ENCODE results near the gene DENND6B. TPM values are rescaled to one million over a fixed set of nuclear protein-coding genes. Genes with fewer than 3 reads are reported as not detected.
A peak's percentile ranks its signal among the peaks of the same experiment; 100 is the strongest.

DENND6B gene
- total and polyA plus RNA-seq, 3 experiments from 2014 or later, result 0.67 to 4.3 (median 3.9) TPM

DNA sequence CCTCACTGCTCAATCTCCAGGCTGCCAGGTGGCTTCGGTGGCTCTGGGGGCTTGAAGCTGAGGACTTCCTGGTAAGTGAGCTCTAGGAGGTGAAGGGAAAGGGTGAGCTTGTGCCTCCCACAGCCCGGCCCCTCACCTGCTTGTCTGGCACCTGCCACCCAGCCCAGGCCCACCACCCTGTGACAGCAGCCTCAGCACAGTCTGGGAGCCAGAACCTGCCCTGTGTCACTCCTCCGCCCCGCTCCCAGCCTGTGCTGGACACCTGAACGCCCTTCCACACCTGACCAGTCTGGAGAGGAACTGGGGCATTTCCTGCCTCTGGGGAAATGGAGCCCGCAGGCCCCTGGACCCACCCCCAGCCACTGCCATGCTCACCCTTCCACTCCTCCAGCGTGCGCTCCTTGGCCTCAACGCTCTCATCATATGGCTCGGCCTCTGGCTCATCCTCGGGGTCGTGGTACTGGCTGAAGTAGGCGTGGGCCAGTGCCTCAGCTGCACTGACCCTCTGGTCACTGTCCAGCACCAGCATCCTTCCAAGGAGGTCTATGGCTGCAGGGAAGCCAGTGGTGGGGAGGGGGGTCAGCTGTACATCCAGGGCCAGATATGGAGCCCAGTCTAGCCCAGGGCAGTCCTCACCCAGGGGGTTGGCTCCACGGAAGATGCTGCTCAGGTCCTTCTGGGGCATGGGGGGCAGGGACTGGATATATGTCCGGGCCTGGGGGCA is 61.7 kb downstream of the DENND6B start:
- POLR2A ChIA-PET, result no interaction called here
- Histone ChIP-seq H3K4me1 (ENCODE audit: insufficient read depth, low read length) (peaks cover 6% of the 10 kb centered on the region), H3K27ac (ENCODE audit: low read depth, low read length) (no peak overlapping the region), H3K27me3 (ENCODE audit: insufficient read depth, low read length, poor library complexity, severe bottlenecking) (peaks cover 13% of the 10 kb centered on the region), H3K36me3 (ENCODE audit: insufficient read depth, low read length) (no peaks in the 10 kb centered on the region), H3K9me3 (ENCODE audit: low read length) (no peaks in the 10 kb centered on the region), H3K4me3 (ENCODE audit: low read length) (no peak overlapping the region)
- H3K27me3 Mint-ChIP-seq, result peaks cover 11 to 15% of the 10 kb centered on the region in 2 donors
- no peaks in the 10 kb centered on the region for H3K36me3 Mint-ChIP-seq
- no peak for DNase-seq
- H3K9me3 Mint-ChIP-seq, result no peaks in the 10 kb centered on the region
- H3K4me1 Mint-ChIP-seq, result peaks cover 3 to 26% (median 9%) of the 10 kb centered on the region in 3 donors
- H3K4me3 Mint-ChIP-seq, result no peak overlapping the region
- CTCF ChIA-PET, result no interaction called here
- no peak overlapping the region for H3K27ac Mint-ChIP-seq

DNA sequence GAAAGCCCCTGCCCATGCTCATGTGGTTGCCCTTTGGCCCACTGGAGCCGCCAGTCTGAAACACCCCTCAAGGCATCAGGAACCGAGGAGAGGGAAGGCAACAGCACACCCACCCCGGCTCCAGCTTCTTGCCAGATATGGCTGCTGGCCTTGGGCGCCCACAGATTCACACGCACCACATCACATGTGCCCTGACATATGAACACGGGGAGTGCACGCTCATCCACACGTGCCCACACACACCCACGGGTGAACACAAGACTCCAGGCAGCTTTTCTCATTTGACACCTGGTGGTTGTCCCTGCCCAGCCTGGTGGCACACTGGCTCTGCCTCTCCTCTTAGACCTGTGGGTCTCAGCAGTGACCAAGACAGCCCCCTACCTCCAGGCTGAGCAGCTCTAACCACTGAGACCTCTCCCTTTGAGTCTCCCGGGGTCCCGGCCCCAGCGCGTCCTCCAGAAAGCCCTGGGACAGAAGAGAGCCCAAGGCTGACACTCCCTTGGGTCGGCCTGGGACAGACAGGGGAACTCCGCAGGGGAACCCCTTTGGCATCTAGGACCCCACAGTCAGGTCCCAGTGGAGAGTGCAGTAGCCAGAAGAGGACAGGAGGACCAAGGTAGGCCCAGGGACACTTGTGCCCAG is 62.6 kb downstream of the DENND6B start:
- H3K9me3 Mint-ChIP-seq, result no peaks in the 10 kb centered on the region
- peak overlapping the region in 1 of 7 donors; percentile 23 for H3K4me3 Mint-ChIP-seq
- peaks cover 13% of the 10 kb centered on the region for H3K27me3 ChIP-seq (ENCODE audit: insufficient read depth, low read length, poor library complexity, severe bottlenecking)
- peaks cover 3 to 23% (median 8%) of the 10 kb centered on the region in 3 donors for H3K4me1 Mint-ChIP-seq
- H3K4me3 ChIP-seq (ENCODE audit: low read length), result no peak overlapping the region
- no peak overlapping the region for H3K27ac Mint-ChIP-seq
- H3K27me3 Mint-ChIP-seq, result peaks cover 12 to 16% of the 10 kb centered on the region in 2 donors
- H3K9me3 ChIP-seq (ENCODE audit: low read length), result no peaks in the 10 kb centered on the region
- no peaks in the 10 kb centered on the region for H3K4me1 ChIP-seq (ENCODE audit: insufficient read depth, low read length)
- ChIA-PET CTCF (interaction anchor here (1.5 kb wide), 1 partner anchor 234 kb away, joined by 4 read pairs; no protein-coding TSS in a partner anchor), POLR2A (no interaction called here)
- no peak overlapping the region for H3K27ac ChIP-seq (ENCODE audit: low read depth, low read length)
- no peaks in the 10 kb centered on the region for H3K36me3 Mint-ChIP-seq
- no peak for DNase-seq
- no peaks in the 10 kb centered on the region for H3K36me3 ChIP-seq (ENCODE audit: insufficient read depth, low read length)

DNA sequence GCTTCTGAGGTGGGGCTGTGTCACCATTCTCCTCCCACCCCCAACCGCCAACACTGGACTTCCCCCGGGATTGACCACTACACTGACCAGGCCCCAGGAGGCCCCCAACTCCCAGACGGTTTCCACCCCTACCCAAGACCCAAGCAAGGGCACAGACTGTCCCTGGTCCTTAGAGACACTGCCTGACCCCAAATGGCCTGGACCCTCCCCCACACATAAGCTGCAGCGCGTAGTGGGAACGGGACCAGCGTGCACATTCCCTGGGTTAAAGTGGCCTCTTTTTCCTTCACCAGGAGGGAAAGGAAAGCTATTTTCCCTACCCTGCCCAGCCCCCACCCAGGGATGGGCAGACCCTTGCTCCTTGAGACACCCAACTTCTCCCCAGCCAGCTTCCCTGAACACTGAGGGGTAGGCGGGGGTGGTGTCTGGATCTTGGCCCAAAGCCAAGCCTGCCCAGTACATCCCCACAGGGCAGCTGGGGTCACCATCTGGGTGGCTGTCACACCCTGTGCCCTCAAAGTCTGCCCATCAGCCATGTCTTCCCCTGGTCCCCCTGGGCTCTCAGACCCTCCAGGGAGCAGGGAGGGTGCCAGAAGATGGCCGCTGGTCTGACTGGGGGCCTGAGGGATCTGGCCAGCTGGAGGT is 63.7 kb downstream of the DENND6B start:
- POLR2A ChIA-PET, result no interaction called here
- H3K4me3 Mint-ChIP-seq, result no peak overlapping the region
- Histone ChIP-seq H3K36me3 (ENCODE audit: insufficient read depth, low read length) (no peaks in the 10 kb centered on the region), H3K27ac (ENCODE audit: low read depth, low read length) (peak overlapping the region; percentile 16), H3K4me1 (ENCODE audit: insufficient read depth, low read length) (no peaks in the 10 kb centered on the region), H3K27me3 (ENCODE audit: insufficient read depth, low read length, poor library complexity, severe bottlenecking) (peaks cover 13% of the 10 kb centered on the region), H3K9me3 (ENCODE audit: low read length) (no peaks in the 10 kb centered on the region), H3K4me3 (ENCODE audit: low read length) (no peak overlapping the region)
- H3K27ac Mint-ChIP-seq, result no peak overlapping the region
- H3K36me3 Mint-ChIP-seq, result no peaks in the 10 kb centered on the region
- H3K27me3 Mint-ChIP-seq, result peaks cover 11 to 22% of the 10 kb centered on the region in 2 donors
- DNase-seq, result no peak
- CTCF ChIA-PET, result interaction anchor here (0.8 to 2.3 kb wide), 4 partner anchors 12 to 235 kb away, joined by 3 to 7 read pairs (median 4); partner anchors contain the start of genes DENND6B and HDAC10
- no peaks in the 10 kb centered on the region for H3K9me3 Mint-ChIP-seq
- H3K4me1 Mint-ChIP-seq, result peaks cover 0 to 17% (median 6%) of the 10 kb centered on the region in 3 donors

DNA sequence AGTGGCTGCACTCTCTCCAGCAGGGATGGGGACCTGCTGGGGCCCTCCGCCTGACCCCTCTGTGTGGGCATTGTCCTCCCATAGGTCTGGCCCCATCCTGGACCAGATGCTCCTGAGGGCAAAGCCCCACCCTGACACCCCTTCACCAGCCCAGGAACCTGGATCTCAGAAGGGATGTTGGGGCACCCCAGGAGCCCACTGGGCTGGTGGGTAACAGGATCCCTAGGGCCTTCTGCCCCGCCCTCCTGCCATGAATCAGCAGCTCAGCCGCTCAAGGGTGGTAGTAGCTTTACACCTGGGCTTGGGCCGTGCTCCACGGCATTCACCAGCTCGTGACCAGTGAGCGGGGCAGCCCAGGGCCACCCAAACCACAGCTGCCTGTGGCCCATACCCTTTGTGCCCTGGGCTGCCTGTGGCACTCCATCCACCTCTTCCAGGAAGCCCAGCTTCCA is 64.3 kb downstream of the DENND6B start:
- H3K9me3 Mint-ChIP-seq, result no peaks in the 10 kb centered on the region
- H3K27ac Mint-ChIP-seq, result peak overlapping the region in 1 of 8 donors; percentile 47
- no peak for DNase-seq
- no peaks in the 10 kb centered on the region for H3K4me1 ChIP-seq (ENCODE audit: insufficient read depth, low read length)
- peak overlapping the region in 5 of 7 donors; percentile 26 to 75 (median 65) for H3K4me3 Mint-ChIP-seq
- ChIA-PET CTCF (interaction anchor here (0.9 to 2.3 kb wide), 3 partner anchors 63 to 236 kb away, joined by 3 to 7 read pairs (median 4); partner anchors contain the start of gene DENND6B), POLR2A (no interaction called here)
- peak overlapping the region; percentile 16 for H3K27ac ChIP-seq (ENCODE audit: low read depth, low read length)
- peaks cover 11 to 23% of the 10 kb centered on the region in 2 donors for H3K27me3 Mint-ChIP-seq
- peaks cover 13% of the 10 kb centered on the region for H3K27me3 ChIP-seq (ENCODE audit: insufficient read depth, low read length, poor library complexity, severe bottlenecking)
- H3K4me1 Mint-ChIP-seq, result peaks cover 0 to 16% (median 6%) of the 10 kb centered on the region in 3 donors
- no peak overlapping the region for H3K4me3 ChIP-seq (ENCODE audit: low read length)
- H3K36me3 Mint-ChIP-seq, result no peaks in the 10 kb centered on the region
- no peaks in the 10 kb centered on the region for H3K36me3 ChIP-seq (ENCODE audit: insufficient read depth, low read length)
- no peaks in the 10 kb centered on the region for H3K9me3 ChIP-seq (ENCODE audit: low read length)

DNA sequence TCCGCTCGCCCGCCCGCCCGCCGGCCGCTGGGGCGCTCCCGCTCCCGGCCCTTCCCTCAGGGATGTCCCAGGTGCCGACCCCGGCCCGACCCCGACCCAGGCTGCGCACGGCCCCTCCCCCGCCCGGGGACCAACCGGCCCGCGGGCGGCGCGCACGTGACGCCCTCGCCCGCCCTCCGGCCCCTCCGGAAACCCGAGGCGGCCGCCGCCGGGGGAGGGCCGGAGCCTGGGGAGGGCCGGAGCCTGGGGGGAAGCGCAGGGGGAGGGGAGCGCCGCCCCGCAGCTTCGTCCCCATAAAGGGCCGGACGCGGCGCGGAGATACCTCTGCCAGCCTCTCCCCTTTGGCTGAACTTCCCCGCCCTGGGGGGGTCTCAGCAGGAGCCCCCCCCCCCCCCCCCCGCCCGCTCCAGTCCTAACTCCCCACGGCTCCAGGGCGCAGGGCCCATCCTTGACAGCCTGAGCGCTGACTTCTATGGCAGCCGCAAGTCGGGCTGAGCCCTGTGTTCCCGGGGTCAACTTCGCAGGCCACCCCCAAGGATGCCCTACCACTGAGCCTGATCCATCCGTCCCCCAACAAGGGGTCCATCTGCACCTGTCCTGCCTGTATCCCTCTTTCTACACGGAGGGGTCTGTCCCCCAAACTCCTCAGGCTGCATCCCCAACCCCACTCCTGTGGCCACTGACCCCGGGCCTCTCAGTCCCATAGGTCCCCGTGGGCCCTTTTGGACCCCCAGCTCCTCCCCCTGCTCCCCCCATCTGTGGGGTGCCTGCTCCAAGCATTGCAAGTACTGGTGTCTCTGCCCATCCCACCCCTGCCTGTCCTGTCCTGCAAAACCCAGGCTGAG is 65.0 kb downstream of the DENND6B start, which contains the start of gene MAPK12:
MAPK12 (minus strand) TSS at position 69 of the 845 bp plus-strand sequence. CDS start 174 bp downstream, outside the sequence.
- CTCF ChIA-PET, result interaction anchor here (2.3 kb wide), 1 partner anchor 63 kb away, joined by 7 read pairs; no protein-coding TSS in a partner anchor
- no peak for DNase-seq
- H3K36me3 ChIP-seq (ENCODE audit: insufficient read depth, low read length), result no peaks in the 10 kb centered on the region
- H3K4me3 ChIP-seq (ENCODE audit: low read length), result no peak within 1 kb of the TSS
- POLR2A ChIA-PET, result interaction anchor here (1.6 kb wide), 1 partner anchor 44 kb away, joined by 3 read pairs; no protein-coding TSS in a partner anchor
- H3K27me3 ChIP-seq (ENCODE audit: insufficient read depth, low read length, poor library complexity, severe bottlenecking), result peaks cover 13% of the 10 kb centered on the region
- H3K27ac ChIP-seq (ENCODE audit: low read depth, low read length), result peak within 1 kb of the TSS; percentile 16
- H3K9me3 ChIP-seq (ENCODE audit: low read length), result no peaks in the 10 kb centered on the region
- H3K27me3 Mint-ChIP-seq, result peaks cover 11 to 26% of the 10 kb centered on the region in 2 donors
- peak within 1 kb of the TSS in 2 of 8 donors; percentile 47 to 89 for H3K27ac Mint-ChIP-seq
- peak within 1 kb of the TSS in 6 of 7 donors; percentile 15 to 75 (median 60) for H3K4me3 Mint-ChIP-seq
- no peaks in the 10 kb centered on the region for H3K36me3 Mint-ChIP-seq
- no peaks in the 10 kb centered on the region for H3K9me3 Mint-ChIP-seq
- H3K4me1 ChIP-seq (ENCODE audit: insufficient read depth, low read length), result no peaks in the 10 kb centered on the region
- H3K4me1 Mint-ChIP-seq, result peaks cover 0 to 16% (median 6%) of the 10 kb centered on the region in 3 donors

- ChIA-PET POLR2A (interaction anchor here (1.6 kb wide), 1 partner anchor 45 kb away, joined by 3 read pairs; no protein-coding TSS in a partner anchor), CTCF (interaction anchor here (0.6 to 2.3 kb wide), 2 partner anchors 9 to 64 kb away, joined by 3 to 7 read pairs; no protein-coding TSS in a partner anchor)
- Mint-ChIP-seq H3K36me3 (no peaks in the 10 kb centered on the region), H3K27ac (no peak overlapping the region), H3K4me1 (peaks cover 0 to 16% (median 6%) of the 10 kb centered on the region in 3 donors), H3K4me3 (peak overlapping the region in 1 of 7 donors; percentile 36), H3K27me3 (peaks cover 11 to 26% of the 10 kb centered on the region in 2 donors), H3K9me3 (no peaks in the 10 kb centered on the region)
- Histone ChIP-seq H3K4me3 (ENCODE audit: low read length) (no peak overlapping the region), H3K4me1 (ENCODE audit: insufficient read depth, low read length) (no peaks in the 10 kb centered on the region), H3K27me3 (ENCODE audit: insufficient read depth, low read length, poor library complexity, severe bottlenecking) (peaks cover 13% of the 10 kb centered on the region), H3K9me3 (ENCODE audit: low read length) (no peaks in the 10 kb centered on the region), H3K36me3 (ENCODE audit: insufficient read depth, low read length) (no peaks in the 10 kb centered on the region), H3K27ac (ENCODE audit: low read depth, low read length) (no peak overlapping the region)
- no peak for DNase-seq
These were observed 65.8 kb downstream of the DENND6B start for GRCh38 chr22:50260801-50261614.
